Stomach (tissue), 4 donors: Measurements from ENCODE around the gene PPIP5K2.

Source experiments
- EP300 ChIP-seq: sonication (generic); formaldehyde crosslinking; IDR thresholded peaks from one replicate; pipeline ENCODE4 v1.6.1; 2017; ENCODE audit warnings: antibody characterized with exemption
- POLR2A ChIP-seq, 4 donors: fragments of 450-650 bp; IDR thresholded peaks; one replicate each; pipeline ENCODE4 v1.6.1; 2016; ENCODE audit warnings: antibody characterized with exemption in 4 of 4, control low read depth in 2 of 4, mild to moderate bottlenecking in 1 of 4, moderate library complexity in 1 of 4
- POLR2AphosphoS5 ChIP-seq, 3 donors: sonication (generic); formaldehyde crosslinking; IDR thresholded peaks; one replicate each; pipeline ENCODE4 v1.6.1; 2016; ENCODE audit warnings: antibody characterized with exemption in 3 of 3
- TF ChIP-seq, protein P1 (sequence below), 7 experiments: fragments of 450-650 bp in 4 of 7; fragments of 200-600 bp in 3 of 7; sonication (generic) in 3 of 7; IDR thresholded peaks; one replicate each; pipeline ENCODE4 v1.5.1; 2016 to 2019; ENCODE audit warnings: antibody characterized with exemption in 7 of 7, control low read depth in 2 of 7, mild to moderate bottlenecking in 1 of 7

- TF ChIP-seq, protein P1, sequence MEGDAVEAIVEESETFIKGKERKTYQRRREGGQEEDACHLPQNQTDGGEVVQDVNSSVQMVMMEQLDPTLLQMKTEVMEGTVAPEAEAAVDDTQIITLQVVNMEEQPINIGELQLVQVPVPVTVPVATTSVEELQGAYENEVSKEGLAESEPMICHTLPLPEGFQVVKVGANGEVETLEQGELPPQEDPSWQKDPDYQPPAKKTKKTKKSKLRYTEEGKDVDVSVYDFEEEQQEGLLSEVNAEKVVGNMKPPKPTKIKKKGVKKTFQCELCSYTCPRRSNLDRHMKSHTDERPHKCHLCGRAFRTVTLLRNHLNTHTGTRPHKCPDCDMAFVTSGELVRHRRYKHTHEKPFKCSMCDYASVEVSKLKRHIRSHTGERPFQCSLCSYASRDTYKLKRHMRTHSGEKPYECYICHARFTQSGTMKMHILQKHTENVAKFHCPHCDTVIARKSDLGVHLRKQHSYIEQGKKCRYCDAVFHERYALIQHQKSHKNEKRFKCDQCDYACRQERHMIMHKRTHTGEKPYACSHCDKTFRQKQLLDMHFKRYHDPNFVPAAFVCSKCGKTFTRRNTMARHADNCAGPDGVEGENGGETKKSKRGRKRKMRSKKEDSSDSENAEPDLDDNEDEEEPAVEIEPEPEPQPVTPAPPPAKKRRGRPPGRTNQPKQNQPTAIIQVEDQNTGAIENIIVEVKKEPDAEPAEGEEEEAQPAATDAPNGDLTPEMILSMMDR (IDR thresholded peaks at IDR 0.05), result no peak
- no peak for TF ChIP-seq POLR2AphosphoS5 (IDR thresholded peaks at IDR 0.05)
- no peak for TF ChIP-seq POLR2A (IDR thresholded peaks at IDR 0.05)
- no peak for TF ChIP-seq EP300
Observed at GRCh38 chr5:103090791-103091190, 29.3 kb upstream of the PPIP5K2 start.
